ENCODE measurements around the gene KIAA1210.

Gene KIAA1210

DNA sequence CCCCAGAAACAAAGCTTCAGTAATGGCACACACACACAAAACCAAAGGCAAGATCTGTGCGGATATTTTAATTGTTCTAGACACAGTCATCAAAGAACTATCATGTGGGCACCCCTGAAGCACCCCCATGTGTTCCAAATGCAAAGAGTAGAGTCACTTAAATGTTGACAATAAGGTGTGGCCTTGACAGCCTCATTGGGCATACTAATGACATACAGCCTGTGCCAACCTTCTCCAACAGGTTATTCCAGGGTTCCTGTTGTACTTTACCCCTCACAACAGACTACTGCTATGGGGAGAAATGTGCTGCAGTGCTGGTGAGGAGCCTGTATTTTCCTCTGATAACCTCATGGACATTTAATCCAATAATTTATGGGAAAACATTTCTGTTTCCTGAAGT is 84.6 kb downstream of the KIAA1210 start:
- H3K27ac ChIP-seq (ENCODE audit: poor library complexity, severe bottlenecking), result no peak overlapping the region
- no peaks in the 10 kb centered on the region for H3K36me3 ChIP-seq (ENCODE audit: low read depth)
- ATAC-seq (ENCODE audit: low read depth), result no peak
- no peak for DNase-seq (ENCODE audit: low spot score)
- no peaks in the 10 kb centered on the region for H3K9me3 ChIP-seq (ENCODE audit: severe bottlenecking)
- H3K27me3 ChIP-seq (ENCODE audit: insufficient read depth, poor library complexity, severe bottlenecking), result no peaks in the 10 kb centered on the region
- H3K4me1 ChIP-seq (ENCODE audit: insufficient read depth, poor library complexity, severe bottlenecking), result no peaks in the 10 kb centered on the region
- TF ChIP-seq, protein P1, sequence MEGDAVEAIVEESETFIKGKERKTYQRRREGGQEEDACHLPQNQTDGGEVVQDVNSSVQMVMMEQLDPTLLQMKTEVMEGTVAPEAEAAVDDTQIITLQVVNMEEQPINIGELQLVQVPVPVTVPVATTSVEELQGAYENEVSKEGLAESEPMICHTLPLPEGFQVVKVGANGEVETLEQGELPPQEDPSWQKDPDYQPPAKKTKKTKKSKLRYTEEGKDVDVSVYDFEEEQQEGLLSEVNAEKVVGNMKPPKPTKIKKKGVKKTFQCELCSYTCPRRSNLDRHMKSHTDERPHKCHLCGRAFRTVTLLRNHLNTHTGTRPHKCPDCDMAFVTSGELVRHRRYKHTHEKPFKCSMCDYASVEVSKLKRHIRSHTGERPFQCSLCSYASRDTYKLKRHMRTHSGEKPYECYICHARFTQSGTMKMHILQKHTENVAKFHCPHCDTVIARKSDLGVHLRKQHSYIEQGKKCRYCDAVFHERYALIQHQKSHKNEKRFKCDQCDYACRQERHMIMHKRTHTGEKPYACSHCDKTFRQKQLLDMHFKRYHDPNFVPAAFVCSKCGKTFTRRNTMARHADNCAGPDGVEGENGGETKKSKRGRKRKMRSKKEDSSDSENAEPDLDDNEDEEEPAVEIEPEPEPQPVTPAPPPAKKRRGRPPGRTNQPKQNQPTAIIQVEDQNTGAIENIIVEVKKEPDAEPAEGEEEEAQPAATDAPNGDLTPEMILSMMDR (IDR thresholded peaks at IDR 0.05; ENCODE audit: poor library complexity, severe bottlenecking), result no peak
- no peak overlapping the region for H3K4me3 ChIP-seq (ENCODE audit: severe bottlenecking)

DNA sequence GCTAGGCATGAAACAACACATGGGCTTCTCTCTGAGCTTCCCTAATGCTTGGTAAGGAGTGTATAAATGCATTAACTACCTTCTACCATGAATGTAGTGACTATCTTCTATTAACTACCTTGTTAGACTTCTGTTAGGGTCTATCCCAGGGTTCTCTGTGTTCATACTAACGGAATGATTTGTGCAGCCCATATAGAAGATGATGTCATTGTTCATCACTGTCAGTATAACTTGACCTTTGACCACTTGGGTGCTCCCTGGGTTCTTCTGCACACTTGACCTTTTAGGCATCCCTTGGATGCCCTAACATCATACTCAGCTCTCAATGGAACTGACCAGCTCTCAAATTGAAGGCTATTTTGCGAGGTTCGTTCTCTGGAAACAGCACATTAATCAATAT is 85.6 kb downstream of the KIAA1210 start:
- Histone ChIP-seq H3K4me1 (ENCODE audit: insufficient read depth, poor library complexity, severe bottlenecking) (no peaks in the 10 kb centered on the region), H3K27ac (ENCODE audit: poor library complexity, severe bottlenecking) (no peak overlapping the region), H3K36me3 (ENCODE audit: low read depth) (no peaks in the 10 kb centered on the region), H3K9me3 (ENCODE audit: severe bottlenecking) (no peaks in the 10 kb centered on the region), H3K27me3 (ENCODE audit: insufficient read depth, poor library complexity, severe bottlenecking) (no peaks in the 10 kb centered on the region), H3K4me3 (ENCODE audit: severe bottlenecking) (no peak overlapping the region)
- ATAC-seq (ENCODE audit: low read depth), result no peak
- TF ChIP-seq, protein P1 (IDR thresholded peaks at IDR 0.05; ENCODE audit: poor library complexity, severe bottlenecking), result no peak
- DNase-seq (ENCODE audit: low spot score), result no peak

DNA sequence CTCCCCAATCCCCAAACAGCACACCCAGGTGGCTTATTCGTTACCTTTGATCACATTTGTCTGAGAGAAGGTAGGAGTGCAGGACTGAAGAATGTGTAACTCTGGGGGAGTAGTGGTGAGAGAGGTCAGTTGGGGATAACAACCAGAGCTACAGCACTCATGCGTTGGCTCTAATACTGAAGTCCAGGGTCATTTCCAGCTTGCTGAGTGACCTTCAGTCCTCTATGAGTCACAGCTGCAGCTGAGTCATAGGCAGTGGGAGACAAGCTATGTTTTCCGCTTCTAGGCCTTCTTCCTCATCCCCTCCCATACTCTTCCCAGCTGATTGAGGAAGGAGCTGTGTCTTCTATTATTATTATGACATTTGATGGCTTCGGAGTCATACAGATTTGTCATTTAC is 86.4 kb downstream of the KIAA1210 start:
- no peaks in the 10 kb centered on the region for H3K27me3 ChIP-seq (ENCODE audit: insufficient read depth, poor library complexity, severe bottlenecking)
- DNase-seq (ENCODE audit: low spot score), result no peak
- H3K36me3 ChIP-seq (ENCODE audit: low read depth), result no peaks in the 10 kb centered on the region
- H3K4me3 ChIP-seq (ENCODE audit: severe bottlenecking), result no peak overlapping the region
- H3K9me3 ChIP-seq (ENCODE audit: severe bottlenecking), result no peaks in the 10 kb centered on the region
- TF ChIP-seq, protein P1 (IDR thresholded peaks at IDR 0.05; ENCODE audit: poor library complexity, severe bottlenecking), result no peak
- H3K4me1 ChIP-seq (ENCODE audit: insufficient read depth, poor library complexity, severe bottlenecking), result no peaks in the 10 kb centered on the region
- peak; percentile 69; the same call in 2 of the 3 replicates for ATAC-seq (ENCODE audit: low read depth)
- no peak overlapping the region for H3K27ac ChIP-seq (ENCODE audit: poor library complexity, severe bottlenecking)

DNA sequence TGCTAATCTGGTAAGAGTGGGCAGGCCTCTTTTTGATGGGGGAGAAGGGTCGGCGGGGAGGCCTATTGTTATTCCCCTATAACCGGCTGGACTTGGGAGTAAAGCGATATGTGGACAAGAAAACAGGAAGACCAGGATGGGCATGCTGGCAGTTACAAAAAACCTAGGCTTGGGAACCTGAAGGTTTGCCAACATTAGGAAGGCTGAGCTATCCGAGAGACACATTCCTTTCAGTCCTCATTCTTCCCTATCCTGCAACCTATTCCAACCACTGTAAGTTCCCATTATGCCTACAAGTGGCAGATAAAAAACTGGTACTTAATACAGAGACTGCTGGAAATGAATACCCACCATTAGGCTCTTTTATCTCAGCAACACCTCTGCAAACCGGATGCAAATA is 87.2 kb downstream of the KIAA1210 start:
- no peaks in the 10 kb centered on the region for H3K9me3 ChIP-seq (ENCODE audit: severe bottlenecking)
- TF ChIP-seq, protein P1 (IDR thresholded peaks at IDR 0.05; ENCODE audit: poor library complexity, severe bottlenecking), result no peak
- ATAC-seq (ENCODE audit: low read depth), result no peak
- DNase-seq (ENCODE audit: low spot score), result no peak
- no peaks in the 10 kb centered on the region for H3K4me1 ChIP-seq (ENCODE audit: insufficient read depth, poor library complexity, severe bottlenecking)
- H3K36me3 ChIP-seq (ENCODE audit: low read depth), result no peaks in the 10 kb centered on the region
- no peak overlapping the region for H3K4me3 ChIP-seq (ENCODE audit: severe bottlenecking)
- H3K27ac ChIP-seq (ENCODE audit: poor library complexity, severe bottlenecking), result no peak overlapping the region
- no peaks in the 10 kb centered on the region for H3K27me3 ChIP-seq (ENCODE audit: insufficient read depth, poor library complexity, severe bottlenecking)

DNA sequence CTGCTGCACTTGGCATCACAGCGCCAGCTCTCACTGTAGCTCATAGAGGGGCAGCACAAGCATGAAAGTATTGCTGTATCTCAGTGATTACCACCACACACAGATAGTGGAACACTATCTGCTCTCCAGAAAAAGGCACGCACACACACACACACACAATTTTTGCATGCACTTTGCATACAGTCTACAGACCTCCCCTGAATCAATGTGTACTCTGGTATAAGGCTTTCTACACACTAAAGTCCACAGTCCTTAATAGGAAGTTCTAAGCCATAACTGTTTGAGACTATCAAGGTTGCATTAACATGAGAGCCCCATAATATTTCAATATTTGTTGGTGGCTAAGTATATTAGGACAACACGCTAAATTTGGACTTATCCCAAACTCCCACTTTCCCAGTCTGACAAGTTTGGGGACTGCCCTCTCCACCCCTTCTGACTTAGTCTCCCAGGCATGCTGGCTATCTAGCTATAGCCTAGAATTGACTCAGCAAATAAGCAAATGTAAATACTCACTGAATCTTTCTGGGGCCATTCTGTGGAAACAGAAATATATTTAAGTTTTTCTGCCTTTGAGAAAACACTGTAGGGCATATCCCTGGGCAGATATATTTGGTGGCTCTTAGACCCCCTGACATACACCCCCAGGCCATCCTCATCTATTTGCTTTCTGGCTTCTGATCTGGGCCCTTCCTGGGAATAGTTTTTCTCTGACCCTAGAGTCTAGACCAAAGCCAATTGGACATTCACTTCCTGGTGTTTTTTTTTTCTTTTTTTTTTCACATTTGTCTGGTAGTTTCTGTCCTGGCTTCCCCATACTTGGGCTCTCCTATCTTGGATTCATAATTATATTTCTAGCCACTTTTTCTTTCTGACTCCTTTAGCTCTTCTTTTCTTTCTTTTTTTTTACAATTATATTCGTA is 91.2 kb downstream of the KIAA1210 start:
- TF ChIP-seq, protein P1 (IDR thresholded peaks at IDR 0.05; ENCODE audit: poor library complexity, severe bottlenecking), result no peak
- no peaks in the 10 kb centered on the region for H3K9me3 ChIP-seq (ENCODE audit: severe bottlenecking)
- ATAC-seq (ENCODE audit: low read depth) (no peak), DNase-seq (ENCODE audit: low spot score) (no peak)
- no peaks in the 10 kb centered on the region for H3K36me3 ChIP-seq (ENCODE audit: low read depth)
- H3K4me3 ChIP-seq (ENCODE audit: severe bottlenecking), result no peak overlapping the region
- no peak overlapping the region for H3K27ac ChIP-seq (ENCODE audit: poor library complexity, severe bottlenecking)
- H3K4me1 ChIP-seq (ENCODE audit: insufficient read depth, poor library complexity, severe bottlenecking), result no peaks in the 10 kb centered on the region
- no peaks in the 10 kb centered on the region for H3K27me3 ChIP-seq (ENCODE audit: insufficient read depth, poor library complexity, severe bottlenecking)
